ENCODE measurements around the gene CCDC88B. TPM values are rescaled to one million over a fixed set of nuclear protein-coding genes. Genes with fewer than 3 reads are reported as not detected.

The CCDC88B gene
- total and polyA plus RNA-seq, 4 donors = 3.5 to 4.9 (median 4.0) TPM

DNA sequence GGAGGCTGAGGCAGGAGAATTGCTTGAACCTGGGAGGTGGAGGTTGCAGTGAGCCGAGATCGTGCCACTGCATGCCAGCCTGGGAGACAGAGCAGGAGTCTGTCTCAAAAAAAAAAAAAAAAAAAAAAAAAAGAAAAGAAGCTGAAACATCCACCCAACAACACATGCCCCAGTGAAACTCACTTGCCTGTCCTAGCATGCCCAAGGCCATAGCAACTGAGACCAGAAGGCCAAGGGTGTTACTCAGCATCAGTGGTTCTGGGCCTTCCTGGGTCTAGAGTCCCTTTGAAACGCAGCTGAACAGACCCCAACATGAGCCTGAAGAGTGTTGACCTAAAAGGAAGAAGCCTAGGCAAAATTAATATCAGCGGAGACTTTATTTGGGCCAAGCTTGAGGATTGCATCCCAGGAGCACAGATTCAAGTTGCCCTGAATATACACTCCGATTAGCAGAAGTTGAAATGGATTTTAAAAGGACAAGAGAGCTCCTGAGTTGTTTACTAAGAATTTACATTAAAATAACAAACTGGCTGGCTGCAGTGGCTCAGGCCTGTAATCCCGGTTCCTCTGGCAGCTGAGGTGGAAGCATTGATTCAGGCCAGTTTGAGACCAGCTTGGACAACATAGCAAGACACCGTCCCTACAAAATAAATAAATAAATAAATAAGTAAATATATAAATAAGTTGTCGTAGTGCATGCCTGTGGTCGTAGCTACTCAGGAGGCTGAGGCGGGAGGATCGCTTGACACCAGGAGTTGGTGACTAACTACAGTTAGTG is 15.1 kb upstream of the CCDC88B start:
- 92% methylated on average over 11 of the region's 11 CpGs for WGBS
- Histone ChIP-seq H3K27ac (ENCODE audit: low read depth in 1 of 2, low read length in 2 of 2) (no peak overlapping the region), H3K9me3 (ENCODE audit: control insufficient read depth in 4 of 4, low read length in 3 of 4) (no peaks in the 10 kb centered on the region), H3K4me1 (ENCODE audit: control insufficient read depth in 4 of 4, insufficient read depth in 4 of 4, low read length in 3 of 4) (no peaks in the 10 kb centered on the region), H3K27me3 (ENCODE audit: control insufficient read depth in 4 of 4, insufficient read depth in 4 of 4, low read length in 3 of 4) (no peaks in the 10 kb centered on the region), H3K36me3 (ENCODE audit: control insufficient read depth in 4 of 4, insufficient read depth in 3 of 4, low read depth in 1 of 4, low read length in 3 of 4) (peaks cover 0 to 18% (median 3%) of the 10 kb centered on the region in 4 donors), H3K9ac (ENCODE audit: low read depth in 1 of 2, low read length in 2 of 2) (no peak overlapping the region), H3K4me3 (ENCODE audit: low read depth in 1 of 3, low read length in 3 of 3) (no peak overlapping the region)
- DNase-seq (ENCODE audit: low spot score) = no peak
- TF ChIP-seq TAF1 (conservative IDR thresholded peaks at IDR 0.05) (no peak), FOXA2 (IDR thresholded peaks at IDR 0.05) (no peak), EGR1 (IDR thresholded peaks at IDR 0.05; ENCODE audit: low read depth in 2 of 2) (no peak), YY1 (IDR thresholded peaks at IDR 0.05) (no peak), SP1 (IDR thresholded peaks at IDR 0.05) (no peak), GABPA (IDR thresholded peaks at IDR 0.05 in 1 of 2, conservative IDR thresholded peaks at IDR 0.05 in 1 of 2) (no peak), RAD21 (IDR thresholded peaks at IDR 0.05) (no peak), FOXA1 (IDR thresholded peaks at IDR 0.05) (no peak), NR2F2 (IDR thresholded peaks at IDR 0.05) (no peak)
- TF ChIP-seq, protein P1, sequence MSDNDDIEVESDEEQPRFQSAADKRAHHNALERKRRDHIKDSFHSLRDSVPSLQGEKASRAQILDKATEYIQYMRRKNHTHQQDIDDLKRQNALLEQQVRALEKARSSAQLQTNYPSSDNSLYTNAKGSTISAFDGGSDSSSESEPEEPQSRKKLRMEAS (IDR thresholded peaks at IDR 0.05) = no peak
- TF ChIP-seq, protein P2, sequence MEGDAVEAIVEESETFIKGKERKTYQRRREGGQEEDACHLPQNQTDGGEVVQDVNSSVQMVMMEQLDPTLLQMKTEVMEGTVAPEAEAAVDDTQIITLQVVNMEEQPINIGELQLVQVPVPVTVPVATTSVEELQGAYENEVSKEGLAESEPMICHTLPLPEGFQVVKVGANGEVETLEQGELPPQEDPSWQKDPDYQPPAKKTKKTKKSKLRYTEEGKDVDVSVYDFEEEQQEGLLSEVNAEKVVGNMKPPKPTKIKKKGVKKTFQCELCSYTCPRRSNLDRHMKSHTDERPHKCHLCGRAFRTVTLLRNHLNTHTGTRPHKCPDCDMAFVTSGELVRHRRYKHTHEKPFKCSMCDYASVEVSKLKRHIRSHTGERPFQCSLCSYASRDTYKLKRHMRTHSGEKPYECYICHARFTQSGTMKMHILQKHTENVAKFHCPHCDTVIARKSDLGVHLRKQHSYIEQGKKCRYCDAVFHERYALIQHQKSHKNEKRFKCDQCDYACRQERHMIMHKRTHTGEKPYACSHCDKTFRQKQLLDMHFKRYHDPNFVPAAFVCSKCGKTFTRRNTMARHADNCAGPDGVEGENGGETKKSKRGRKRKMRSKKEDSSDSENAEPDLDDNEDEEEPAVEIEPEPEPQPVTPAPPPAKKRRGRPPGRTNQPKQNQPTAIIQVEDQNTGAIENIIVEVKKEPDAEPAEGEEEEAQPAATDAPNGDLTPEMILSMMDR (IDR thresholded peaks at IDR 0.05; ENCODE audit: low read depth, low read length, missing input control) = no peak

DNA sequence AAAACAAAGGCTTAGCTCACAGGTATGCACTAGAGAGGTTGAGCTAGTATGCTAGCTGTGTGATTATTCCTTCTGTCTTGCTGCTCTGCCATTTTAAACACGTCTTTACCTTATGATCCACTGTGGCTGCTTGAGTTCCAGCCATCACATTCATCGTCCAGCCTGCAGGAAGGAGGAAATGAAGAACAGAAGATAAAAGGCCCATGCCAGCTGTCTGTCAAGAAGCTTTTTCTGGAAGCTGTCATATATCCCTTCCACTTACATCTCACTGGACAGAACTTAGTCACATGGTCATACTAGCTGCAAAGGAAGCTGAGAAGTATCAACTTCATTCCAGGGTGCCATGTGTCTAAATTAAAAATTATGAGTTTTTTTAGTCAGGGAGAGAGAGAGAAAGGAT is 12.6 kb upstream of the CCDC88B start:
- peaks cover 0 to under 1% (median 0%) of the 10 kb centered on the region in 4 donors for H3K36me3 ChIP-seq (ENCODE audit: control insufficient read depth in 4 of 4, insufficient read depth in 3 of 4, low read depth in 1 of 4, low read length in 3 of 4)

More for the DNA sequence above, 12.6 kb upstream of the CCDC88B start:
- peaks cover 0 to 4% (median 0%) of the 10 kb centered on the region in 4 donors for H3K4me1 ChIP-seq (ENCODE audit: control insufficient read depth in 4 of 4, insufficient read depth in 4 of 4, low read length in 3 of 4)
- WGBS = 88% methylated on average over 2 of the region's 2 CpGs
- TF ChIP-seq JUND (IDR thresholded peaks at IDR 0.05) = no peak
- TF ChIP-seq, protein P2 (IDR thresholded peaks at IDR 0.05; ENCODE audit: low read depth, low read length, missing input control) = no peak
- TF ChIP-seq TAF1 (conservative IDR thresholded peaks at IDR 0.05) = no peak
- TF ChIP-seq, protein P1 (IDR thresholded peaks at IDR 0.05) = no peak
- TF ChIP-seq, protein P3, sequence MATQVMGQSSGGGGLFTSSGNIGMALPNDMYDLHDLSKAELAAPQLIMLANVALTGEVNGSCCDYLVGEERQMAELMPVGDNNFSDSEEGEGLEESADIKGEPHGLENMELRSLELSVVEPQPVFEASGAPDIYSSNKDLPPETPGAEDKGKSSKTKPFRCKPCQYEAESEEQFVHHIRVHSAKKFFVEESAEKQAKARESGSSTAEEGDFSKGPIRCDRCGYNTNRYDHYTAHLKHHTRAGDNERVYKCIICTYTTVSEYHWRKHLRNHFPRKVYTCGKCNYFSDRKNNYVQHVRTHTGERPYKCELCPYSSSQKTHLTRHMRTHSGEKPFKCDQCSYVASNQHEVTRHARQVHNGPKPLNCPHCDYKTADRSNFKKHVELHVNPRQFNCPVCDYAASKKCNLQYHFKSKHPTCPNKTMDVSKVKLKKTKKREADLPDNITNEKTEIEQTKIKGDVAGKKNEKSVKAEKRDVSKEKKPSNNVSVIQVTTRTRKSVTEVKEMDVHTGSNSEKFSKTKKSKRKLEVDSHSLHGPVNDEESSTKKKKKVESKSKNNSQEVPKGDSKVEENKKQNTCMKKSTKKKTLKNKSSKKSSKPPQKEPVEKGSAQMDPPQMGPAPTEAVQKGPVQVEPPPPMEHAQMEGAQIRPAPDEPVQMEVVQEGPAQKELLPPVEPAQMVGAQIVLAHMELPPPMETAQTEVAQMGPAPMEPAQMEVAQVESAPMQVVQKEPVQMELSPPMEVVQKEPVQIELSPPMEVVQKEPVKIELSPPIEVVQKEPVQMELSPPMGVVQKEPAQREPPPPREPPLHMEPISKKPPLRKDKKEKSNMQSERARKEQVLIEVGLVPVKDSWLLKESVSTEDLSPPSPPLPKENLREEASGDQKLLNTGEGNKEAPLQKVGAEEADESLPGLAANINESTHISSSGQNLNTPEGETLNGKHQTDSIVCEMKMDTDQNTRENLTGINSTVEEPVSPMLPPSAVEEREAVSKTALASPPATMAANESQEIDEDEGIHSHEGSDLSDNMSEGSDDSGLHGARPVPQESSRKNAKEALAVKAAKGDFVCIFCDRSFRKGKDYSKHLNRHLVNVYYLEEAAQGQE (IDR thresholded peaks at IDR 0.05) = no peak
- TF ChIP-seq RAD21 (IDR thresholded peaks at IDR 0.05) = no peak
- TF ChIP-seq EGR1 (IDR thresholded peaks at IDR 0.05; ENCODE audit: low read depth in 2 of 2) = no peak
- no peak for TF ChIP-seq GABPA (IDR thresholded peaks at IDR 0.05 in 1 of 2, conservative IDR thresholded peaks at IDR 0.05 in 1 of 2)
- no peak for TF ChIP-seq RXRA (IDR thresholded peaks at IDR 0.05)
- TF ChIP-seq, protein P4, sequence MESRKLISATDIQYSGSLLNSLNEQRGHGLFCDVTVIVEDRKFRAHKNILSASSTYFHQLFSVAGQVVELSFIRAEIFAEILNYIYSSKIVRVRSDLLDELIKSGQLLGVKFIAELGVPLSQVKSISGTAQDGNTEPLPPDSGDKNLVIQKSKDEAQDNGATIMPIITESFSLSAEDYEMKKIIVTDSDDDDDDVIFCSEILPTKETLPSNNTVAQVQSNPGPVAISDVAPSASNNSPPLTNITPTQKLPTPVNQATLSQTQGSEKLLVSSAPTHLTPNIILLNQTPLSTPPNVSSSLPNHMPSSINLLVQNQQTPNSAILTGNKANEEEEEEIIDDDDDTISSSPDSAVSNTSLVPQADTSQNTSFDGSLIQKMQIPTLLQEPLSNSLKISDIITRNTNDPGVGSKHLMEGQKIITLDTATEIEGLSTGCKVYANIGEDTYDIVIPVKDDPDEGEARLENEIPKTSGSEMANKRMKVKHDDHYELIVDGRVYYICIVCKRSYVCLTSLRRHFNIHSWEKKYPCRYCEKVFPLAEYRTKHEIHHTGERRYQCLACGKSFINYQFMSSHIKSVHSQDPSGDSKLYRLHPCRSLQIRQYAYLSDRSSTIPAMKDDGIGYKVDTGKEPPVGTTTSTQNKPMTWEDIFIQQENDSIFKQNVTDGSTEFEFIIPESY (IDR thresholded peaks at IDR 0.05) = no peak
- TF ChIP-seq YY1 (IDR thresholded peaks at IDR 0.05) = no peak
- TF ChIP-seq FOXA2 (IDR thresholded peaks at IDR 0.05) = no peak
- no peak for TF ChIP-seq NR2F2 (IDR thresholded peaks at IDR 0.05)
- TF ChIP-seq, protein P5, sequence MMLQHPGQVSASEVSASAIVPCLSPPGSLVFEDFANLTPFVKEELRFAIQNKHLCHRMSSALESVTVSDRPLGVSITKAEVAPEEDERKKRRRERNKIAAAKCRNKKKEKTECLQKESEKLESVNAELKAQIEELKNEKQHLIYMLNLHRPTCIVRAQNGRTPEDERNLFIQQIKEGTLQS (IDR thresholded peaks at IDR 0.05) = no peak
- TF ChIP-seq FOXA1 (IDR thresholded peaks at IDR 0.05) = no peak
- TF ChIP-seq HNF4G (IDR thresholded peaks at IDR 0.05) = no peak
- no peak overlapping the region for H3K27ac ChIP-seq (ENCODE audit: low read depth in 1 of 2, low read length in 2 of 2)
- no peak overlapping the region for H3K9ac ChIP-seq (ENCODE audit: low read depth in 1 of 2, low read length in 2 of 2)
- no peak for DNase-seq (ENCODE audit: low spot score)
- no peak overlapping the region for H3K4me3 ChIP-seq (ENCODE audit: low read depth in 1 of 3, low read length in 3 of 3)
- H3K9me3 ChIP-seq (ENCODE audit: control insufficient read depth in 4 of 4, low read length in 3 of 4) = no peaks in the 10 kb centered on the region
- no peaks in the 10 kb centered on the region for H3K27me3 ChIP-seq (ENCODE audit: control insufficient read depth in 4 of 4, insufficient read depth in 4 of 4, low read length in 3 of 4)

Data from liver (tissue), 9 donors.